Subcutaneous abdominal adipose tissue (tissue), 5 donors: ENCODE data around the gene ZNF581.

Experiments
- H3K27ac ChIP-seq: one replicate; pipeline ENCODE4 v1.7.0; 2013; ENCODE audit warnings: low read depth, mild to moderate bottlenecking, inconsistent platforms, low read length, moderate library complexity
- H3K27me3 ChIP-seq, 5 donors: one replicate each; pipeline ENCODE4 v1.7.0; 2013; ENCODE audit warnings: low read length in 5 of 5, inconsistent platforms in 1 of 5; ENCODE audit not compliant: control insufficient read depth in 5 of 5, insufficient read depth in 4 of 5
- H3K36me3 ChIP-seq, 5 donors: one replicate each; pipeline ENCODE4 v1.7.0; 2013; ENCODE audit warnings: low read length in 5 of 5; ENCODE audit not compliant: control insufficient read depth in 5 of 5, insufficient read depth in 5 of 5
- H3K4me1 ChIP-seq, 5 donors: one replicate each; pipeline ENCODE4 v1.7.0; 2013; ENCODE audit warnings: low read length in 5 of 5, mild to moderate bottlenecking in 3 of 5, moderate library complexity in 1 of 5; ENCODE audit not compliant: control insufficient read depth in 5 of 5, insufficient read depth in 5 of 5
- H3K4me3 ChIP-seq, 5 donors: one replicate each; pipeline ENCODE4 v1.7.0; 2013; ENCODE audit warnings: low read length in 5 of 5, low read depth in 1 of 5
- H3K9ac ChIP-seq, 5 donors: one replicate each; pipeline ENCODE4 v1.7.0; 2013; ENCODE audit warnings: low read length in 5 of 5, mild to moderate bottlenecking in 4 of 5, moderate library complexity in 3 of 5
- H3K9me3 ChIP-seq, 5 donors: one replicate each; pipeline ENCODE4 v1.7.0; 2013; ENCODE audit warnings: low read length in 5 of 5; ENCODE audit not compliant: control insufficient read depth in 5 of 5
- donor health status: healthy.
- donor health status: healthy.
- donor health status: healthy.
- donor health status: healthy.
- donor health status: healthy.

The ZNF581 gene

DNA sequence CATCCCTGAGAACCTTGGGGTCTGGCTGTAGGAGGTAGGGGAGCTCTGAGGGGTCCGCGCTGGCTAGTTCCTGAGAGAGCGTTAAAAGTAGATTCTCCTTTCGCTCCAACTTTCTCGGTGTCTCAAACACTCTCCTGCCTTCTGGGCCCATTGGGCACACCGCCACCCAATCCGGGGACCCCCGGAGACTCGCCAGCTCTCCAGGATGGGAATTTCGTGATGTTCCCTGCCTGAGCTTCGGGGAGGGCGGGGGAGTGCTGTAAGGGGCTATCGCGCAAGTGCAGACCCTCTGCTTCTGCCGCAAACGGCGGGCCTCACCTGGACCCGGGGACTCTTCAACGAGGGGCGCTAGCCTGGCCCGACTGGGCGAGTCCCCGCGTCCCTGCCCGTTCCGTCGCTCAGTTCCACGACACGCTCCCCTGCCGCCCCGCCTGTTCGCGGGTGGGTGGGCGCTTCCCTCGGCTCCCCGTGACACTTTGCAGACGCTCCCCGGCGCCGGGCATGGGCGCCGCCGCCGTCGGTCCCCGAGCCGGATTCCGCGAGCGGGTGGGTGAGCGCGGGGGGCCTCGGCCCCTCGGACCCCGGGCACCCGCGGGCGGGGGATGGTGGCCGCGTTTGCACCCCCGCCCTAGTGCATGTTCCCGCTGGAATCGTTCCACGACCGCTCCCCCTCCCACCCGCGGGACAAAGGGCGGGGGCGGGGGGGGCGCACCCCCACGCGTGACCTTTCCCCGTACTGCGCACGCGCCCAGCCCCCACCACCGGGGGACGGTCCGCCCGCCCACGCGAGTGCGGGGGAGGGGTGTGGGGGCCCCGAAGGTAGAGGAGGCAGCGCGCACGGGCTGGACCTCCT is 4.5 kb downstream of the ZNF581 start, which contains the start of gene CCDC106:
Gene CCDC106, plus strand, starts transcription at position 481 of the 853 bp plus-strand sequence. CDS start 835 bp downstream, outside the sequence.
- H3K27me3 ChIP-seq, result no peaks in the 10 kb centered on the region
- H3K4me1 ChIP-seq, result peaks cover 13 to 46% (median 44%) of the 10 kb centered on the region in 5 donors
- H3K4me3 ChIP-seq, result peak within 1 kb of the TSS; percentile 72 to 84 (median 76)
- H3K9ac ChIP-seq, result peak within 1 kb of the TSS; percentile 48 to 91 (median 80)
- H3K36me3 ChIP-seq, result peaks cover 0 to 20% (median 15%) of the 10 kb centered on the region in 5 donors
- H3K27ac ChIP-seq, result peak within 1 kb of the TSS; percentile 46
- no peaks in the 10 kb centered on the region for H3K9me3 ChIP-seq

DNA sequence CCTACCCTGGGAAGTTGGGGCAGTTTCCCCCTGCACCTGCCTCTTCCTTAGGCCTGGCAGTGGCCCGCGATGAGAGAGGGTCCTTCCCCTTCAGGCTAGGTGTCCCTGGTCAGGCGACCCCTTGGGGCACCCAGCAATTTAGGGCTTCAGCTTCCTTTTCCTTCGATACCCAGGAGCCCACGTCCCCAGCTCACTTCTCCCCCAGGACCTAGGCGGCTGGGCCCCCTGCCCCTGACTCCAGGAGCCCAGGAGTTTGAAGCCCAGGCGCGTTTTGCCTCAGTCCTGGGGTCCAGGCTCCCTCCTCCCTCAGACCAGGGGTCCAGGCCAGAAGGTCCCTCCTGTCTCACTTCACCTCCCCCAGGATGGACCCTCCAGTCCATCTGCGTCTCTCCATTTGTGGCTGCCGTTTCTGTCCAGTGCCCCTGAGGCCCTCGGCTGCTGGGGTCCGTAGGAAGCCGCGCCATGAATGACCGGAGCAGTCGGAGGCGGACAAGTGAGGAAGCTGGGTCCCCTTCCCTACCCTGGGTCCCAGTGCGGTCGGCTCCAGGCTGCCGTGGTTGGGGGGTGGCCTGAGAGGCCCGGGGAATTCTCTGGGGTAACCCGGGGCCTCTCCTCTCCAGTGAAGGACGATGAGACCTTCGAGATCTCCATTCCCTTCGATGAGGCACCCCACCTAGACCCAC is 5.3 kb downstream of the ZNF581 start:
- H3K27me3 ChIP-seq, result no peaks in the 10 kb centered on the region
- peak overlapping the region in 4 of 5 donors; percentile 72 to 91 (median 84) for H3K9ac ChIP-seq
- H3K27ac ChIP-seq, result peak overlapping the region; percentile 46
- H3K4me3 ChIP-seq, result peak overlapping the region; percentile 72 to 84 (median 76)
- H3K9me3 ChIP-seq, result no peaks in the 10 kb centered on the region
- H3K36me3 ChIP-seq, result peaks cover 0 to 20% (median 15%) of the 10 kb centered on the region in 5 donors
- H3K4me1 ChIP-seq, result peaks cover 12 to 46% (median 42%) of the 10 kb centered on the region in 5 donors

DNA sequence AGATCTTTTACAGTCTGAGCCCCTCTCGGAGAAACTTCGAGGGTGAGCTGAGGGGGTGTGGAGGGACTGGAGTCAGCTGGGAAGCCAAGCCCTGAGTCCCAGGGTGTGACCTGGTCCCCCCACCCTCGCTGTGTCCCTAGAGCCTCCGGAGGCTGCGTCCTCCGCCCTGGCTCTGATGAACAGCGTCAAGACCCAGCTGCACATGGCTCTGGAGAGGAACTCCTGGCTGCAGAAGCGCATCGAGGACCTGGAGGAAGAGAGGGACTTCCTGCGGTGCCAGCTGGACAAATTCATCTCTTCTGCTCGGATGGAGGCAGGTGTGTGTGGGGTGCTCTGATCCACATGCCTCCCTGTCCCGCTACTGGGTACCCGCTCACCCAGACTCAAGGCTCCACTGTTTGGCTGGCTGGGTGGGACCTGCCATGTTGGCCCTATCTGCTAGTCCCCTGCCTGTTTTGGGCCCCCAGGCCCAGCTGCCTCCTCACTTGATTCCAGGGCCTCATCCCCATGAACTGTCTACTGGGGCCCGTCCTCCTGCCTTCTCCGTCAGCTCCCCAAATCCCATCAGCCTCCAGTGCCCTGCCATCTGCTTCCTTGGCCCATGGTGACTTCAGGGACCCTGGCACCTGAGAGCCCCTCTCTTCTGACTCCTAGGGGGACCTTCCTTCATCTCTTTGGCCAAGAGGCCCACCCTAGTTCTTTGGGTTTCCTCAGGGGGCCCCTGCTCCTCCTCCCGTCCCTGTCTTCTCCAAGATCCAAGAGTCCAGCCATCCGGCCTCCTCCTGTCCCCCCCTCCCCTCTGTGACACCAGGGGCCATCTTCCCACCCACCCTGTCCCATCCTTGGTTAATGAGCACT is 6.0 kb downstream of the ZNF581 start:
- H3K27ac ChIP-seq, result no peak overlapping the region

DNA sequence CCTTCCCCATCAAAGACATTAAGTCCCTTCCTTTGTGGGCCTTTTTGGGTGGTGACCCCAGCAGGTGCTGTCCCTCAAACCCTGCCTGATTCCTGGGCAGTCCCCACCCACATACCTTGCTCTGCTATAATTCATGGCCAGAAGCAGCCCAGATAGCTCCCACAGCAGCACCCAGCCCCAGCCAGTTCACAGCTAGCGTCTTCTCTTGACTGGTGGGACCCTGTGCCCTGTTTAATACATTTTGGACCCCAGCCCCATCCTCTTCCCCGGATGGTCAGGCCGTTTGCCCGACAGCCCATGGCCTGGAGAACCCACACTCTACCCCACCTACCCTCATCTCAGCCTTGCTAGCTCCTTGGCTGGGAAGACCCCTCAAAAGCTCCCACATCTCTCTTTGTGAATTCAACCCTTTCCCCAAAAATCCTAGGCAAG is 6.7 kb downstream of the ZNF581 start:
- no peaks in the 10 kb centered on the region for H3K9me3 ChIP-seq
- H3K27me3 ChIP-seq, result no peaks in the 10 kb centered on the region
- no peak overlapping the region for H3K27ac ChIP-seq
- no peak overlapping the region for H3K9ac ChIP-seq
- H3K36me3 ChIP-seq, result peaks cover 0 to 13% (median 6%) of the 10 kb centered on the region in 5 donors
- H3K4me1 ChIP-seq, result peaks cover 14 to 32% (median 28%) of the 10 kb centered on the region in 5 donors
- no peak overlapping the region for H3K4me3 ChIP-seq

More for the DNA sequence above, 6.0 kb downstream of the ZNF581 start:
- Histone ChIP-seq H3K9ac (peak overlapping the region in 3 of 5 donors; percentile 72 to 89 (median 80)), H3K9me3 (no peaks in the 10 kb centered on the region), H3K27me3 (no peaks in the 10 kb centered on the region), H3K4me3 (peak overlapping the region in 4 of 5 donors; percentile 72 to 84 (median 76)), H3K4me1 (peaks cover 14 to 38% (median 34%) of the 10 kb centered on the region in 5 donors), H3K36me3 (peaks cover 0 to 19% (median 13%) of the 10 kb centered on the region in 5 donors)

DNA sequence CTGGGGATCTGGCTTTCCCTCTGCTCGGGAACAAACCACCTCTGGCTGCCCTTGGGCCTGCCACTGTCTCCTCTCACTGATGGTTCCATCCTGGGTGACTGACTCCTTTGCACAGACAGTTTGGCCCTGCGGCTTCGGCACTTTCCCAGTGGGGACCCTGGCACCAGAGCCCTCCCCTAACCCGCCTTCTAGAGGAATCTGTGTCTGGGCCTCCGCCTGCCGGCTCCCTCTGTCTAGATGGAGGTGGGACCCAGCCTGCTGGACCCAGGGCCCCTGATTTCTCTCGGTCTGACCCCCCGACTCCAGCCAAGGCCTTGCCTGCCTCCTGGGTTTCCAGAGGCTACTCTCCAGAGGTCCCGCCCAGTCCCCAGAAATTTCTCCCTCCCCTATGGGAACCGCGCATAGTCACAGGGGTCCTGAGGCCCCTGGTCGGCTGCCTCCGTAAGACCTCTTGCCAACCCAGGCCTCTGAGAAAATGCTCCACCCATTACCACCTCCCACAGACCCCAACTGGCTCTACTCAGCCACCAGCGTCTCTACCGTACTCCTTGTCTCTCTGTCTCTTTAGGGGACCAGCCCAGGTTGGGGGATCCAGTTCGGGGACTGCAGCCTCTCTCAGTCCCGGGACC is 7.3 kb downstream of the ZNF581 start:
- Histone ChIP-seq H3K4me3 (no peak overlapping the region), H3K4me1 (peaks cover 14 to 37% (median 30%) of the 10 kb centered on the region in 5 donors), H3K27me3 (no peaks in the 10 kb centered on the region), H3K9ac (no peak overlapping the region), H3K9me3 (no peaks in the 10 kb centered on the region), H3K36me3 (peaks cover 0 to 7% (median 3%) of the 10 kb centered on the region in 5 donors), H3K27ac (no peak overlapping the region)

DNA sequence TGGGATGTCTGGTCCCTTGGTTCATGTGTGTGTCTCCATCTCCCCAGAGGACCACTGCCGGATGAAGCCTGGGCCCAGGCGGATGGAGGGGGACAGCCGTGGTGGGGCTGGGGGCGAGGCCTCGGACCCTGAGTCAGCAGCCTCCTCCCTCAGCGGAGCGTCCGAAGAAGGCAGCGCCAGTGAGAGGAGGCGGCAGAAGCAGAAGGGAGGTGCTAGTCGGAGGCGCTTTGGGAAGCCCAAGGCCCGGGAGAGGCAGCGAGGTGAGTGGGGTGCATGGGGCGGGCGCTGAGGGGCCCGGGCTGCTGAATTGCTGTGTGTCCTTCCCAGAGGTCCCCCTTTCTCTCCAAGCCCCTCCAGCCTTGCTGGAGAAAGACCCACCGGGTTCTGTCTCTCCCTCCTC is 7.8 kb downstream of the ZNF581 start:
- H3K27me3 ChIP-seq, result no peaks in the 10 kb centered on the region
- no peak overlapping the region for H3K9ac ChIP-seq
- peaks cover 14 to 42% (median 35%) of the 10 kb centered on the region in 5 donors for H3K4me1 ChIP-seq
- no peak overlapping the region for H3K4me3 ChIP-seq
- peaks cover 0 to 6% (median 3%) of the 10 kb centered on the region in 5 donors for H3K36me3 ChIP-seq
- no peak overlapping the region for H3K27ac ChIP-seq
- no peaks in the 10 kb centered on the region for H3K9me3 ChIP-seq

DNA sequence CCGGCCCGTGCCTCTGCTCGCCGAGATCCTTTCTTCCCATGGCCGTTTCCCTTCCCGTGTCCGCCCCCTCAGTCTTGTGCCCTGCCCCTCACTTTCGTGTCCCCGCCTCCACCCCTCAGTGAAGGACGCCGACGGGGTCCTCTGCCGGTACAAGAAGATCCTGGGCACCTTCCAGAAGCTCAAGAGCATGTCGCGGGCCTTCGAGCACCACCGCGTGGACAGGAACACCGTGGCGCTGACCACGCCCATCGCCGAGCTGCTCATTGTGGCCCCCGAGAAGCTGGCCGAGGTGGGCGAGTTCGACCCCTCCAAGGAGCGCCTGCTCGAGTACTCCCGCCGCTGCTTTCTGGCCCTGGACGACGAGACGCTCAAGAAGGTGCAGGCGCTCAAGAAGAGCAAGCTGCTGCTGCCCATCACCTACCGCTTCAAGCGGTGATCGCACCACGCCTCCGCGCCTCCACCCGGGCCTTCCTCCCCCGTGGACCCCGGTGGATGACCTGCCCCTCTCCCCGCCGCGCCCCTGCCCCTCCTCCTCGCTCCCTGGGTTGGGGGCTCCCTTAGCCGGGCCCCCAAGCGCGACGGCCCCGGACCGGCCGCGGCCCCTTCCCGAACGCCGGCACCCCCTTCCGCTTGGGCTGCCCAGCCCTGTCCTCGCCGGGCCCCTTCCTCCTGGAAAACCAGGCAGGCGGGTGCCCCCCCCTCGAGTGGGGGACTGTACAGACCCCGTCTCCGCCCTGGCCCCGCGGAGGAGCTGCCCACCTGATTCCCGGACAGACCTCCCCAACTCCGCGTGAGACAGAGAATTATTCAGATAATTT is 9.1 kb downstream of the ZNF581 start:
- Histone ChIP-seq H3K9me3 (no peaks in the 10 kb centered on the region), H3K4me3 (no peak overlapping the region), H3K27me3 (no peaks in the 10 kb centered on the region), H3K36me3 (peaks cover 0 to 8% (median 6%) of the 10 kb centered on the region in 5 donors), H3K9ac (no peak overlapping the region), H3K27ac (no peak overlapping the region), H3K4me1 (peaks cover 24 to 49% (median 41%) of the 10 kb centered on the region in 5 donors)

DNA sequence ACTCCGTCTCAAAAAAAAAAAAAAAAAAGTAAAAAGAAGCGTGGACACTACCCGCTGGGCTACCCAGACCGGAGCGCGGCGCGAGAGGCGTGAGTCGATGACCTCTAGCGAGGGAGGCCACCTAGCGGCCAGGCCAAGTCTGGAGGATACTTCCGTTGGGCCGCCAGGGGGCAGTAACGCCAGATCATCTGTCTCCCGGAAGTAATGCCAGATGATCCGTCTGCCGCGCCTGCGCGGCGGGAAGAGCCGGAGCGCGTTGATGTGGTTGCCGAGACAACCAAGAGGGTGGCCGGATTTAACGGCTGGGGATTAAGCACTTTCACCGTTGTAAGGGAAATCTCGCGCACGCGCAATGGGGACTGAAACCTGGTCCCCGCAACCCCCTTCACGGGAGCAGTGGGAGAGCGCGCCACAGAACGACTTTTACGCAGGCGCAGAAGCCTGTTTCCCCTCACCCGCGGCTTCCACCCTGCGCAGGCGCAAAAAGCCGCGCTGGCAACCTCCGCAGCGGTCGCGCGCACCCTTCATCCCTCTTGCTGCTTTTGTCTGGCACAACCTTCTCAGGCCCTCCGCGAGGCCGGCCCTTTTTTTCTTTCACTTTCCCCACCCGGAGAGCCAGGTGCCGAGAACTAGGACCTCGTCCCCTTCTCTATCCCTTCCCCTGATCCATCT is 10.3 kb downstream of the ZNF581 start:
- Histone ChIP-seq H3K27me3 (no peaks in the 10 kb centered on the region), H3K36me3 (peaks cover 0 to 9% (median 8%) of the 10 kb centered on the region in 5 donors), H3K4me3 (peak overlapping the region; percentile 79 to 97 (median 89)), H3K9me3 (no peaks in the 10 kb centered on the region), H3K4me1 (peaks cover 28 to 50% (median 45%) of the 10 kb centered on the region in 5 donors), H3K9ac (peak overlapping the region; percentile 88 to 98 (median 97)), H3K27ac (peak overlapping the region; percentile 94)
